ENCODE measurements around the gene FAM120A.

DNA sequence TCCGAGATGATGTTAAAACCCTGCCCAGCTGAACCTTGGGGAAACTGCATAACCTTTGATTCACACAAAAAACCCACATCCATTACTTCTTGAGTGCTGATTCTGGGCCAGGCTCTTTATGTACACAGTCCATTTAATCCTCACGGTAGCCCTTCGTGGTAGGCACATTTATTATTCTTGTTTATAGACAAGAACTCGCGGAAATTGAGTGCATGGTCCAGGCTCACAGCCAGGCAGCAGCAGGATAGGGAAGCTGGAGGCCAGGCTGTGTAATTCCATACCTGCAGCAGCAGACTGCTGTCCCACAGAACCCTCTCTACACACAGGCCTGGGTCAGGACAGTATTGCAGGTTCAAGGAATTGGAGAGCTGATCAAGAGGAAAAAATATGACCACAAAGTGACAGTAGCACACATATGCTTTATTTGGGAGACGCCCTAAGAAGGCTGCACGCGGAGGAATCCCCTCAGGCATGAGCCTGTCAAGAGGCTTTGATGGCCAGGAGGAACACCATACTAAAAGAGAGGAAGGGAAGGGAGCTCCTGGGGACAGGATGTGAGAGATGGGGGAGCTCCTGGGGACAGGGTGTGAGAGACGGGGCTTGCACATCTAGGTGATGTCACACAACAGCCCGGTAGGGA, 28.4 kb upstream of the FAM120A start:
- no peak for TF ChIP-seq CTCF (IDR thresholded peaks at IDR 0.05)
- TF ChIP-seq EP300 (IDR thresholded peaks at IDR 0.05), result no peak
